Brain pericyte (primary cell): ENCODE measurements around the gene PRMT6.
A peak's percentile ranks its signal among the peaks of the same experiment; 100 is the strongest.
"Not testable (repeated sequence)": the region's sequence is repeated elsewhere in the genome, so short reads cannot be mapped to it uniquely, and the experiment has no call there.

Source experiments
- DNase-seq: peaks from one replicate; pipeline ENCODE4 v3.0.0-alpha.2; 2012; ENCODE audit warnings: low read depth, low spot score

The PRMT6 gene

GRCh38 chr1:107056426-107057196 lies at the start of gene PRMT6:
TSS of gene PRMT6 (plus strand) at chr1:107056674. CDS start at chr1:107056716, 42 bp downstream.
- DNase-seq = peak; percentile 17

DNA sequence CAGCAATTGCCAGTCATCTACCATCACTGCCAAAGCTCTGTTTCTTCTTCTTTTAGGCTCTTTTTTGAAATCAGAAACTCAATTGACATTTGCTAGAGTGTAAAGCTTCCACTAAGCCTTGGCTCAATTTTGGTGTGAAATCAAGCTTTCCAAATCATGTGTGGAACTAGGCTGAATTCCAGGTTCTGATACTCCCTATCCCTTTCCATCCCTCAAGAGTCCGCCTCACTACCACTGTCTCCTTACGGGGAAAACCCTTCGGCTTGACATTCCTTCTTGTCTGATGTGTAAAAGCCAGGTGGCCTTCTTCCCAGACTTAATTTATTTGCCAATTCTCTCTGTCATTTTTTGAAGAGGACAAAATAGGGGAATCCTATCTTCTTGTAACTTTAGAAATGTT lies 47.2 kb upstream of the PRMT6 start:
- DNase-seq = no peak

GRCh38 chr1:107010582-107010981 lies 45.9 kb upstream of the PRMT6 start:
- DNase-seq = no peak

DNA sequence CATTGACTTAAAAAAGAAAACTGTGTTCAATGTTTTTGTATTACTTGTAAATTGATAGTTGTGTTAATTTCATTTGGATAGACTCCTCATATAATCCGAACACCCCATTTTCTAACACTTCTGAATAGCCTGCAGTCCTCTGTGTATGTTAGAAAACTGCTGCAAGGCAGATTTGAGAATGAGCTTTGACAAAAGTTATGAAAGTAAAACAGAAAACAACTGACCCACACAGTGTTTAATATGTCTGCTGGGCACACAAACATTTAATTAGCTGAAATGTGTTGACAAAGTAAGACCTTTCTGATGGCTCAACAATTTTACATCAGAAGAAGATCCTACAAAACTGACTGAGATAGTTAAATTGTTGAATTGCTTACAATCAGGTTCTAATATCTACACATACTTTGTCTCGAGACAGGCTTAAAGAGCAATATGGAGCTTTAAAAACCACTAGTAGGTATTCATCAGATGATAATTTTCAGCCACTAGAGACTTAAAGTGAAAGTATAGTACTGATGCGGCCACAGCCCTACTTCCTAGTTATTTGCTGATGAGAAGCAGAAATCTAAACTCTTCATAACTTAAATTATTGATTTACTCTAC lies 40.0 kb upstream of the PRMT6 start:
- no peak for DNase-seq

- no peak for DNase-seq
These were observed 38.0 kb upstream of the PRMT6 start for GRCh38 chr1:107018445-107018844.

GRCh38 chr1:107019166-107019565 lies 37.3 kb upstream of the PRMT6 start:
- no peak for DNase-seq

DNA sequence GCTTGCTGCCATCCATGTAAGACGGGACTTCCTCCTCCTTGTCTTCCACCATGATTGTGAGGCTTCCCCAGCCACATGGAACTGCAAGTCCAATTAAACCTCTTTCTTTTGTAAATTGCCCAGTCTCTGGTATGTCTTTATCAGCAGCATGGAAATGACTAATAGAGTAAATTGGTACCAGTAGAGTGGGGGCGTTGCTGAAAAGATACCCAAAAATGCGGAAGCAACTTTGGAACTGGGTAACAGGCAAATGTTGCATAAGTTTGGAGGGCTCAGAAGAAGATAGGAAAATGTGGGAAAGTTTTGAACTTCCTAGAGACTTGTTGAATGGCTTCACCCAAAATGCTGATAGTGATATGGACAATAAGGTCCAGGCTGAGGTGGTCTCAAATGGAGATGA lies 17.6 kb upstream of the PRMT6 start:
- DNase-seq = not testable (repeated sequence)

- not testable (repeated sequence) for DNase-seq
These were observed 11.9 kb upstream of the PRMT6 start for GRCh38 chr1:107044310-107045220.

- no peak for DNase-seq
These were observed 8.9 kb upstream of the PRMT6 start for GRCh38 chr1:107047602-107048001.

DNA sequence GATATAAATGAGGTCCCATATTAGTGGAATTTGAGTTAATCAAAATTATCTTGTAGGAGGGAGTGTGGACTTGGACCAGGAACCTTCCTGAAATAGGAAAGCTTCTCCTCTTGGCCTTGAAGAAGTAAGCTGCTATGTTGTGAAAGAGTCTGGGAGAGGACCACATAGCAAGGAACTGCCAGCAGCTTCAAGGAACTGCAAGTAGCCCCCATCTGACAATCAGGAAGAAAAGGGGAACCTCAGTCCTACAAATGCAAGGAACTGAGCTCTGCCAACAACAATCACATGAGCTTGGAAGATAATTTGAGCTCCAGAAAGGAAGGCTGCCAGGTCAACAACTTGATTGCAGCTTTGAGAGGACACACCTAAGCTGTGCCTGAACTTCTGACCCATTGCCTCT lies 8.2 kb upstream of the PRMT6 start:
- DNase-seq = no peak

DNA sequence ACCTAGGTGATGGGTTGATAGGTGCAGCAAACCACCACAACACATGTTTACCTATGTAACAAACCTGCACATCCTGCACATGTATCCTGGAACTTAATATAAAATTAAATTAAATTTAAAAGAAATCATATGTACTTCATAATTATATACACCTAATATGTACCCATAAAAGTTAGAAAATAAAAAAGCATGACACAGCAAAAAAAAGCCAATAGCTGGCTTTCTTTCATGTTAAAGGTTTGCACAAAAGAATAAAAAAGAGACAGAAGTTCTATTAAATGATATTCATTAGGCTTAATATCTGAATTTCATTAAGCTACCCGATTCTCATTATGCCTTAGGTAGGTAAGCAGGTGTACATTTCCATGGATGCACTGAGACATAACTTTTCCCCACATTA lies 5.2 kb upstream of the PRMT6 start:
- no peak for DNase-seq

DNA sequence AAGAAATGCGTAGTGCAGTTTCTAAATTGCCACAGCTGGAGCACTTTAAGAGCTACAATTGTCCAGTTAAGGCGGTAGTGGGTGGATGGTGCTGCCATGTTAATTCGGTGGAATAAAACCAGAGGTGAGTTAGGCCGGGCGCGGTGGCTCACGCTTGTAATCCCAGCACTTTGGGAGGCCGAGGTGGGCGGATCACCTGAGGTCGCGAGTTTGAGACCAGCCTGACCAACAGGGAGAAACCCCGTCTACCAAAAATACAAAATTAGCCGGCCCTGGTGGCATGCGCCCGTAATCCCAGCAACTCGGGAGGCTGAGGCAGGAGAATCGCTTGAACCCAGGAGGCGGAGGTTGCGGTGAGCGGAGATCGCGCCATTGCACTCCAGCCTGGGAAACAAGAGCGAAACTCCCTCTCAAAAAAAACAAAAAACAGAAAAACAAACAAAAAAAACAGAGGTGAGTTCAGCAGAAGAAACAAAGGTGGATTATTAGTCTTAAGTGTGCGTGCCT lies 502 bp upstream of the PRMT6 start:
- DNase-seq = not testable (repeated sequence)

DNA sequence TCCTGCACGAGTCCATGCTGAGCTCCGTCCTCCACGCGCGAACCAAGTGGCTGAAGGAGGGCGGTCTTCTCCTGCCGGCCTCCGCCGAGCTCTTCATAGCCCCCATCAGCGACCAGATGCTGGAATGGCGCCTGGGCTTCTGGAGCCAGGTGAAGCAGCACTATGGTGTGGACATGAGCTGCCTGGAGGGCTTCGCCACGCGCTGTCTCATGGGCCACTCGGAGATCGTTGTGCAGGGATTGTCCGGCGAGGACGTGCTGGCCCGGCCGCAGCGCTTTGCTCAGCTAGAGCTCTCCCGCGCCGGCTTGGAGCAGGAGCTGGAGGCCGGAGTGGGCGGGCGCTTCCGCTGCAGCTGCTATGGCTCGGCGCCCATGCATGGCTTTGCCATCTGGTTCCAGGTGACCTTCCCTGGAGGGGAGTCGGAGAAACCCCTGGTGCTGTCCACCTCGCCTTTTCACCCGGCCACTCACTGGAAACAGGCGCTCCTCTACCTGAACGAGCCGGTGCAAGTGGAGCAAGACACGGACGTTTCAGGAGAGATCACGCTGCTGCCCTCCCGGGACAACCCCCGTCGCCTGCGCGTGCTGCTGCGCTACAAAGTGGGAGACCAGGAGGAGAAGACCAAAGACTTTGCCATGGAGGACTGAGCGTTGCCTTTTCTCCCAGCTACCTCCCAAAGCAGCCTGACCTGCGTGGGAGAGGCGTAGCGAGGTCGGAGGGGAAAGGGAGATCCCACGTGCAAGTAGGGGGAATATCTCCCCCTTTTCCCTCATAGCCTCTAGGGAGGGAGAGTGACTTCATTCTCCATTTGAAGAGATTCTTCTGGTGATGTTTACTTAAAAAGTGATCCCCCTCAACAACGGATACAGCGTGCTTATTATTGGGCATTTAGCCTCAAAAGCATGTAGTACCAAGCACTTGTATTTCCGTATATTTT lies 991 bp downstream of the PRMT6 start:
- DNase-seq = peak; percentile 16

DNA sequence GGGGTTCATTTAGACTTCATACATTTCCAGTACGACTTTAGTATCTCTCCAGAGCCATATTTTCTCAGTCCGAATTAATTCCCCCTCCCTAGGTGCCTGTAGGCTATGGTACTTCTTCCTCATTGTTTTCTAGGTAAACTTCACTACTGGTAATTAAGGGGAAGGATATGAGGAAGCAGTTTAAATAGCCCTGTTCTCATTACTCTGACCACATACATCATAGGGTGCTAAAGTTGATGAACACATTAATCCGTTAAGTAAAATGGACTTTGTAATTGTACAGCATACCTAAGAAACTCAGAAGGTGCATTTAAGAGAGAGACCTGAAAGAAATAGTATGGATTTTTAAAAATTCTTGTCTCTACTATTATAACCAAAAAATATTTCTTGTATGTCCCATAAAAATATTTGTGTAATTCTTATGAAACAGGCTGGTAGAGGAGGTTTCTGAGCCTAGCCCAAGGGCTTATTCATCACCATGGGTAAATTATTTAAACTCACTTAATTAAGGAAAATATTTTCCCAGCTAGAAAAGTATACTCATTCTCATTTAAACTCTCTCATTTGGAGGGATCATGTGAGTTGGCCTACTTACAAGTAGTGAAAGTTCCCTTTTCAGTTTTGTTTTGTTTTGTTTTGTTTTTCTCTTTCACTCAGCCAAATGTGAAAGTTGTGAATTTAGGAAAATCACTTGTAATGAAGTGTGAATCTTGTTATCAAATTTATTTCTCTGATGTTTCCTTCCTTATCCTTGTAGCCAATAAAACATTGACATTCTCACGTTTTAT lies 2.0 kb downstream of the PRMT6 start:
- DNase-seq = no peak

DNA sequence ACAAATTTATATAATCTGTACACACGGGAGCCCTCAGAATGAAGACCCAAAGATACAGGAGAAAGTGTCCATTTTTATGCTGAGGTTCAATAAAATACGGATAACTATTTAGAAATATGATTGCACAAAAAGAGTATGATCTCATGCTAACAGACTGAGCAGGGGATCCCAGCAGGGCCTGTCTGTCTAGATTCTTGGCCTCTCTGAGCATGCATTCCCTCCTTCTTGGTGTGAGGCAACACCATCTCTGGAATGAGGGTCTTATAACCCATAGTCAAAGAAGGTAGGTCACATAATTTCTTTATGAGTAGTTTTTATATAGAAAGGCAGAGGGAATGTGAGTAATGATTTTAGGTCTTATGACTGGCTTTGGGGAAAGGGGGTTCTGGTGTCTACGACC lies 5.4 kb downstream of the PRMT6 start:
- no peak for DNase-seq

- DNase-seq = no peak
These were observed 17.0 kb downstream of the PRMT6 start for GRCh38 chr1:107073493-107073892.

GRCh38 chr1:107076841-107077240 lies 20.4 kb downstream of the PRMT6 start:
- DNase-seq = no peak

DNA sequence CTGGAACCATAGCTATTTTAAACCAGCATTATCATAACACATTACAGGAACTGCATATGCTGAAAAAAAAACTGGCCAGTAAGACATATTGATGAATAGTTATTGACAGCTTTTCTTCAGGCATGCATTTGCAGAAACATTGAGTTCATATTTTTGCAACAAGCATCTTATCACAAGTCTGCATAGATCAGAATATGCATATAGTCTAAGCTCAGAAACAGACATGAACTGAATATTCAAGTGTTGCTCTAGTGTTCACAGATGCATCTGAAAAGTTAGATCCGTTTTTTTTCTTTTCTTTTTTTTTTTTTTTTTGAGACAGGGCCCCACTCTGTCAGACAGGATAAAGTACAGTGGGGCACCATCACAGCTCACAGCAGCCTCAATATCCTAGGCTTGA lies 22.8 kb downstream of the PRMT6 start:
- no peak for DNase-seq

GRCh38 chr1:107081102-107081501 lies 24.6 kb downstream of the PRMT6 start:
- DNase-seq = no peak

GRCh38 chr1:107091418-107091817 lies 34.9 kb downstream of the PRMT6 start:
- DNase-seq = no peak
